ENCODE results near the gene SMOC2. TPM values are rescaled to one million over a fixed set of nuclear protein-coding genes. Genes with fewer than 3 reads are reported as not detected.

Gene SMOC2
- total and polyA plus RNA-seq, 2 donors: 5.4 to 6.5 TPM

- H3K27ac ChIP-seq (ENCODE audit: low read depth in 1 of 2, low read length in 1 of 2): no peak overlapping the region
- H3K27me3 ChIP-seq (ENCODE audit: control insufficient read depth in 2 of 2, insufficient read depth in 1 of 2, low read length in 1 of 2): no peaks in the 10 kb centered on the region
- WGBS: 98% methylated on average over 59 of the region's 59 CpGs
- H3K9me3 ChIP-seq (ENCODE audit: control insufficient read depth in 2 of 2, insufficient read depth in 1 of 2, low read length in 1 of 2): no peaks in the 10 kb centered on the region
- no peak overlapping the region for H3K4me3 ChIP-seq (ENCODE audit: low read length in 2 of 2)
- no peak for DNase-seq (ENCODE audit: low read depth in 6 of 9, low spot score in 9 of 9)
- no peaks in the 10 kb centered on the region for H3K4me1 ChIP-seq (ENCODE audit: control insufficient read depth in 2 of 2, insufficient read depth in 2 of 2, low read length in 2 of 2)
- no peaks in the 10 kb centered on the region for H3K36me3 ChIP-seq (ENCODE audit: control insufficient read depth in 2 of 2, insufficient read depth in 2 of 2, low read length in 1 of 2)
Measured at GRCh38 chr6:168413018-168413720, 27.8 kb upstream of the SMOC2 start.

DNA sequence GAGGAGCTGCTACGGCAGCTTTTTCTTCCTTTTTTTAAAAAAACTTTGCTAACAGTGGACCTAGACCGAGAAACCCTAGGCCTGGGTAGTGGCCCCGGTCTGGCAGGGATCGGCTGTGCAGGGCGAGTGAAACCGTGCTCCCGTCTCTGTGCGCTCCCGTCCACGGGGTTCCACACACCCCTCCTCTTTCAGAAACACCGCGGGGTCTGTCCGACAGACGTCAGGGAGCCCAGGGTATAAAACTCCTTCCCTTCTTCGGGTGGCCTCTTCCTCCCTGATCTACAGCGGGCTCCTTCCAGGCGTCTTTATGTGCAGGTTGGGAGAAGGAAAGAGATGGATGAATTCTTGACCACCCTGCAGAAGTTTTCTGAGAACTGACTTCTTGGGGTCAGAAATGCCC, 27.1 kb upstream of the SMOC2 start:
- Histone ChIP-seq H3K9me3 (ENCODE audit: control insufficient read depth in 2 of 2, insufficient read depth in 1 of 2, low read length in 1 of 2) (no peaks in the 10 kb centered on the region), H3K27me3 (ENCODE audit: control insufficient read depth in 2 of 2, insufficient read depth in 1 of 2, low read length in 1 of 2) (no peaks in the 10 kb centered on the region), H3K4me3 (ENCODE audit: low read length in 2 of 2) (no peak overlapping the region), H3K4me1 (ENCODE audit: control insufficient read depth in 2 of 2, insufficient read depth in 2 of 2, low read length in 2 of 2) (no peaks in the 10 kb centered on the region), H3K27ac (ENCODE audit: low read depth in 1 of 2, low read length in 1 of 2) (no peak overlapping the region), H3K36me3 (ENCODE audit: control insufficient read depth in 2 of 2, insufficient read depth in 2 of 2, low read length in 1 of 2) (no peaks in the 10 kb centered on the region)
- WGBS: 92% methylated on average over 17 of the region's 17 CpGs
- DNase-seq (ENCODE audit: low read depth in 6 of 9, low spot score in 9 of 9): no peak

DNA sequence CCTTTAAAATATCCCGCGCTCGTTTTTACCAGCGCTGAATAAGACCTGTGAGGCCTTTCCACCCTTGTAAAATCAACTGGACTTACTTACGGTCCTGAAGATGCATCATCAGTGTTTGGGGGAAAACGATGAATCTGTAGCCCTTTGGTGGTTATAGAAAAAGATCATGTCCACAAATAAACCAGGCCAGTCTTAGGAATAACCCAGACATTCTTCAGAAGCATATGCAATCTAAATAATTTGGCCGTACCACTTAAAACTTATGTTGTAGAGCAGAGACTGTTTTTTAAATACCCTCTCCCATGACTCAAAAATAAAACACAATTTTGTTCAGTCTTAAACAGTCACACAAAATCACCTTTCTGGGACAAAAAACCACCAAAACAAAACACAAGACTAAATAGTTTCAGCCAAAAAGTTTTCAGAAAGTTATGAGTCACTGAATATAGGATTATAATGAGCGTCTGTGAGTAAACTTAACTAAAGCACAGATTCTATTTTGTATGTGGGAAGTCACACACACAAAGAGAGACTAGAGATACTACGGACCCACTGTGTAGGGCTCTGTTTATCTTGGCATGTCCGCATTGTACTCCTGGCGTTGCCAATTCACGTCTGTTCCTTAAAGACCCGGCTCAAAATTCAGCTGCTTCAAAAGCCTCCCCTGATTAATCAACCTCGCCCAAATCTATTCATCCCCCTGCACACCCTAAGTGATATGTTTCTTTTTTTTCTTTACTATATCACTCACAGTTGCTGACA, 26.5 kb upstream of the SMOC2 start:
- 92% methylated on average over 14 of the region's 14 CpGs for WGBS
- Histone ChIP-seq H3K27me3 (ENCODE audit: control insufficient read depth in 2 of 2, insufficient read depth in 1 of 2, low read length in 1 of 2) (no peaks in the 10 kb centered on the region), H3K27ac (ENCODE audit: low read depth in 1 of 2, low read length in 1 of 2) (no peak overlapping the region), H3K4me3 (ENCODE audit: low read length in 2 of 2) (no peak overlapping the region), H3K36me3 (ENCODE audit: control insufficient read depth in 2 of 2, insufficient read depth in 2 of 2, low read length in 1 of 2) (no peaks in the 10 kb centered on the region), H3K4me1 (ENCODE audit: control insufficient read depth in 2 of 2, insufficient read depth in 2 of 2, low read length in 2 of 2) (no peaks in the 10 kb centered on the region), H3K9me3 (ENCODE audit: control insufficient read depth in 2 of 2, insufficient read depth in 1 of 2, low read length in 1 of 2) (no peaks in the 10 kb centered on the region)
- DNase-seq (ENCODE audit: low read depth in 6 of 9, low spot score in 9 of 9): no peak

- H3K27me3 ChIP-seq (ENCODE audit: control insufficient read depth in 2 of 2, insufficient read depth in 1 of 2, low read length in 1 of 2): no peaks in the 10 kb centered on the region
- whole genome bisulfite sequencing: 86% methylated on average over 26 of the region's 26 CpGs
- no peak overlapping the region for H3K27ac ChIP-seq (ENCODE audit: low read depth in 1 of 2, low read length in 1 of 2)
- no peaks in the 10 kb centered on the region for H3K4me1 ChIP-seq (ENCODE audit: control insufficient read depth in 2 of 2, insufficient read depth in 2 of 2, low read length in 2 of 2)
- no peaks in the 10 kb centered on the region for H3K36me3 ChIP-seq (ENCODE audit: control insufficient read depth in 2 of 2, insufficient read depth in 2 of 2, low read length in 1 of 2)
- no peaks in the 10 kb centered on the region for H3K9me3 ChIP-seq (ENCODE audit: control insufficient read depth in 2 of 2, insufficient read depth in 1 of 2, low read length in 1 of 2)
- no peak overlapping the region for H3K4me3 ChIP-seq (ENCODE audit: low read length in 2 of 2)
- no peak for DNase-seq (ENCODE audit: low read depth in 6 of 9, low spot score in 9 of 9)
Measured at GRCh38 chr6:168415098-168415992, 25.6 kb upstream of the SMOC2 start.

DNA sequence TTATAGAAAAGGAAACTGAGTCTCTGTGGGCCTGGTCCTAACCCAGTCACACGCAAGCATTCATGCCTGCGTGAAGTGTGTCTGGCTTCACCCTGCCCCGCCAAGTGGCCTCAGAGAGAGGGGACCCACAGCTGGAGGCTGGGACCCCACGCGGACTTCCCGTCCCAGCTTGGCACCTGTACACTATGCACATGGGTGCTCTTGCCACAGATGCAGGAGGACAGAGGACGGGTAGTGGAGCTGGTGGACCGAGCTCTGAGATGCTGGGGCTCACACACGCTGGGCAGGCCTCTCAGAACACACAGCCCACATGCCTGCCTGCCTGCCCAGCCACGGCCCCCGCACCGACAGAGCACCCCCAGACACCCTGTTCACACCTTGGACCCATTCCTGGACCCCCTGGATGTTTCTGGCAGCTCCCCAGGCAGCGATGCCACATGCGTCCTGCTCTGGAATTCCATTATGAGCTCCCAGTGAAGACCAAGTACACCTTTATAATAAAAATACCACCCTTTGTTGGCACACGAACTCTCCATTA, 24.9 kb upstream of the SMOC2 start:
- Histone ChIP-seq H3K27ac (ENCODE audit: low read depth in 1 of 2, low read length in 1 of 2) (no peak overlapping the region), H3K36me3 (ENCODE audit: control insufficient read depth in 2 of 2, insufficient read depth in 2 of 2, low read length in 1 of 2) (no peaks in the 10 kb centered on the region), H3K9me3 (ENCODE audit: control insufficient read depth in 2 of 2, insufficient read depth in 1 of 2, low read length in 1 of 2) (no peaks in the 10 kb centered on the region), H3K4me1 (ENCODE audit: control insufficient read depth in 2 of 2, insufficient read depth in 2 of 2, low read length in 2 of 2) (no peaks in the 10 kb centered on the region), H3K4me3 (ENCODE audit: low read length in 2 of 2) (no peak overlapping the region), H3K27me3 (ENCODE audit: control insufficient read depth in 2 of 2, insufficient read depth in 1 of 2, low read length in 1 of 2) (no peaks in the 10 kb centered on the region)
- 94% methylated on average over 15 of the region's 15 CpGs for WGBS
- no peak for DNase-seq (ENCODE audit: low read depth in 6 of 9, low spot score in 9 of 9)

DNA sequence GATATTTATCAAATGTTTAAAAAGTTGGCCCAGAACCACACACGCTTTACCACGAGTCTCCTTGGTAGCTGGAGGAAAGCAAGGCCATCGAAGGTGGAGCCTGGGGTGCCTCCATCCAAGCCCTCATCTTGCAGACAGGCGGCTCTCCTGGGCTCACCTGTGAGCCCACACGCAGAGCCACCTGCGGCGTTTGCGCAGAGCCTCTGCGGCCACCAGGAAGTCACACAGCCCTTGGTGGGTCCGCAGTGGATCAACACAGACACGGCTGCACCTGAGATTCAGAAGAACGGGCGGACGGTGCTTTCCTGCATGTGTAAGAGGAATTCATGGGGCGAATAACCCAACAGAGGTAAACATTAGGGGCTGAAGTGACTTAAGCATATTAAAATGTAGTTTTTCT, 24.5 kb upstream of the SMOC2 start:
- no peaks in the 10 kb centered on the region for H3K27me3 ChIP-seq (ENCODE audit: control insufficient read depth in 2 of 2, insufficient read depth in 1 of 2, low read length in 1 of 2)
- no peak overlapping the region for H3K4me3 ChIP-seq (ENCODE audit: low read length in 2 of 2)
- H3K9me3 ChIP-seq (ENCODE audit: control insufficient read depth in 2 of 2, insufficient read depth in 1 of 2, low read length in 1 of 2): no peaks in the 10 kb centered on the region
- DNase-seq (ENCODE audit: low read depth in 6 of 9, low spot score in 9 of 9): no peak
- H3K27ac ChIP-seq (ENCODE audit: low read depth in 1 of 2, low read length in 1 of 2): no peak overlapping the region
- H3K36me3 ChIP-seq (ENCODE audit: control insufficient read depth in 2 of 2, insufficient read depth in 2 of 2, low read length in 1 of 2): no peaks in the 10 kb centered on the region
- H3K4me1 ChIP-seq (ENCODE audit: control insufficient read depth in 2 of 2, insufficient read depth in 2 of 2, low read length in 2 of 2): no peaks in the 10 kb centered on the region
- 96% methylated on average over 15 of the region's 15 CpGs for WGBS

- H3K9me3 ChIP-seq (ENCODE audit: control insufficient read depth in 2 of 2, insufficient read depth in 1 of 2, low read length in 1 of 2): no peaks in the 10 kb centered on the region
- H3K4me3 ChIP-seq (ENCODE audit: low read length in 2 of 2): no peak overlapping the region
- no peaks in the 10 kb centered on the region for H3K36me3 ChIP-seq (ENCODE audit: control insufficient read depth in 2 of 2, insufficient read depth in 2 of 2, low read length in 1 of 2)
- no peaks in the 10 kb centered on the region for H3K27me3 ChIP-seq (ENCODE audit: control insufficient read depth in 2 of 2, insufficient read depth in 1 of 2, low read length in 1 of 2)
- no peak for DNase-seq (ENCODE audit: low read depth in 6 of 9, low spot score in 9 of 9)
- no peak overlapping the region for H3K27ac ChIP-seq (ENCODE audit: low read depth in 1 of 2, low read length in 1 of 2)
- 69% methylated on average over 9 of the region's 9 CpGs for WGBS
- no peaks in the 10 kb centered on the region for H3K4me1 ChIP-seq (ENCODE audit: control insufficient read depth in 2 of 2, insufficient read depth in 2 of 2, low read length in 2 of 2)
Measured at GRCh38 chr6:168417191-168417590, 23.8 kb upstream of the SMOC2 start.

- no peak for DNase-seq (ENCODE audit: low read depth in 6 of 9, low spot score in 9 of 9)
- WGBS: 60% methylated on average over 19 of the region's 19 CpGs
- no peaks in the 10 kb centered on the region for H3K9me3 ChIP-seq (ENCODE audit: control insufficient read depth in 2 of 2, insufficient read depth in 1 of 2, low read length in 1 of 2)
- H3K4me1 ChIP-seq (ENCODE audit: control insufficient read depth in 2 of 2, insufficient read depth in 2 of 2, low read length in 2 of 2): no peaks in the 10 kb centered on the region
- H3K36me3 ChIP-seq (ENCODE audit: control insufficient read depth in 2 of 2, insufficient read depth in 2 of 2, low read length in 1 of 2): no peaks in the 10 kb centered on the region
- H3K27ac ChIP-seq (ENCODE audit: low read depth in 1 of 2, low read length in 1 of 2): no peak overlapping the region
- no peak overlapping the region for H3K4me3 ChIP-seq (ENCODE audit: low read length in 2 of 2)
- H3K27me3 ChIP-seq (ENCODE audit: control insufficient read depth in 2 of 2, insufficient read depth in 1 of 2, low read length in 1 of 2): no peaks in the 10 kb centered on the region
Measured at GRCh38 chr6:168417679-168418557, 23.1 kb upstream of the SMOC2 start.

All from thymus (tissue), 11 donors.